A204.1 (cell line): ENCODE measurements around the gene RAB44.

Experiments
- FAIRE-seq: peaks from 2 replicates; lab custom pipeline; 2012; peaks lifted over from hg19 to GRCh38; lab: Jason Lieb, UNC

The RAB44 gene

DNA sequence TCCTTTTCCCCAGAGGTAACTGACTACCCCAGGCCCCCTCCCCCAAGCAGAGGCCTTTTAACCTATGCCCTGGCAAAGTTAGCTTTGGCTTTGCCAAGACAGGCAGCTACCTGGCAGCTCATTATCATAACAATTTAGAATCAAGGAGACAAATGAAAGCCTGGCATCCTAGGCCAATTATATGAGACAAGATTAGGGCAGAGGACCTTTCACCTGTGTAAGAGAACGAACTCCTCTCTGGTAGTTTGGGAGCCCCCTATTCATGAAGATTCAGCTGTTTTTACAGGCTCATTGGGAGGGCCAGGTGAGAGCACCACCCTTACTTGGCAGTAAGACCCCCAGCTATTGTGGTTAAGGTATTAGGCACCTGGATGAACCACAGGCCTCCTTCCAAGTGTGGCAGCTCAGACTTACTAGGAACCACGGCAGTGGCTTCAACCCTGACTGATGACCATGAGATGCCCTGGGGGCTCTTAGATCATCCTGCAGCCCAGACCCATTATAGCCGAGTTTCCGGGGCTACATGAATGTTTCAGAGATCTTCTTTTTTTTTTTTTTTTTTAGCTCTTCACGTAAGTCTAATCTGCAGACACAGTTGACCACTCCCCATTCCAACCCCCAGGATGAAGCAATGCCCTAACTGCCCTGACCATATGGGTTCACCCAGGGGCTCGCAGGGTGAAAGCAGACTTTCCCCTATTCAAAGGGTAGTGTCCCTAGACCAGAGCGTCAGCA lies 56.2 kb downstream of the RAB44 start:
- no peak for FAIRE-seq

DNA sequence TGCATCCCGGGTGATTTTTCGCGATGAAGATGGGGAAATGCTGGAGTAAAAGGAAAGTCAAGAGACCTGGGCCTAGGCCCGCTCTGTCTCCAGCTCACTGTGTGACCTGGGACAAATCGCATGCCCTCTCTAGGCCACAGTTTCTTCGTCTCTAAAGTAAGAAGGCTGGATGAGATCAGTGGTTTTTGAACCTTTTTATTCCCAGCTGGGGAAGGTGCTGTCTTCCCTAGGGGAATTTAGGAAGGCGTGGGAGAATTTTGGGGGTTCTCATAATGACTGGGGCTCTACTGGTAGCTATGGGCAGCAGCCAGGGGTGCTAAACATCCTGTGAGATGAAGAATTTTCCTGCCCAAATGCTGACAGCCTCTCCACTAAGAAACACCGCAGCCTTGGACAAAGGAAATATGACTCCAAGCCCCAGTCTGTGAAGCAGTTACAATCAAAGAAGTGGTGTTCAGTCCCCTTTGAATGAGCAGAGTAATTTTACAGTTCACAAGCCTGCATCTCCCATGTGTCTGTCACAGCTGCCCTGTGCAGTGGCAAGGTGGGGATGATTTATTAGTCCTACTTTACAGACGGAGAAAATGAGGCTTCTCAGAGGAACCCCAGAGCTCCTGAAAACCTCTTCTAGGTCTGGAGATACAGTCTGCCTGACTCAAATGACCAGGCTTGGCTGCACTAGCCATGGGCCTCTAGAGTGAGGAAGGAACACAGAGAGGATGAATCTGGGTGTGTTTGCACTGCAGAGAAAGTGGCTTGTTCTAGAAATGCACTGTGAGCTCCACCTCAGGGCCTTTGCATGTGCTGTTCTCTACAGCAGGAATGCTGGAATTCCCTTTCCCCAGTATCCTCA lies 57.2 kb downstream of the RAB44 start:
- no peak for FAIRE-seq

DNA sequence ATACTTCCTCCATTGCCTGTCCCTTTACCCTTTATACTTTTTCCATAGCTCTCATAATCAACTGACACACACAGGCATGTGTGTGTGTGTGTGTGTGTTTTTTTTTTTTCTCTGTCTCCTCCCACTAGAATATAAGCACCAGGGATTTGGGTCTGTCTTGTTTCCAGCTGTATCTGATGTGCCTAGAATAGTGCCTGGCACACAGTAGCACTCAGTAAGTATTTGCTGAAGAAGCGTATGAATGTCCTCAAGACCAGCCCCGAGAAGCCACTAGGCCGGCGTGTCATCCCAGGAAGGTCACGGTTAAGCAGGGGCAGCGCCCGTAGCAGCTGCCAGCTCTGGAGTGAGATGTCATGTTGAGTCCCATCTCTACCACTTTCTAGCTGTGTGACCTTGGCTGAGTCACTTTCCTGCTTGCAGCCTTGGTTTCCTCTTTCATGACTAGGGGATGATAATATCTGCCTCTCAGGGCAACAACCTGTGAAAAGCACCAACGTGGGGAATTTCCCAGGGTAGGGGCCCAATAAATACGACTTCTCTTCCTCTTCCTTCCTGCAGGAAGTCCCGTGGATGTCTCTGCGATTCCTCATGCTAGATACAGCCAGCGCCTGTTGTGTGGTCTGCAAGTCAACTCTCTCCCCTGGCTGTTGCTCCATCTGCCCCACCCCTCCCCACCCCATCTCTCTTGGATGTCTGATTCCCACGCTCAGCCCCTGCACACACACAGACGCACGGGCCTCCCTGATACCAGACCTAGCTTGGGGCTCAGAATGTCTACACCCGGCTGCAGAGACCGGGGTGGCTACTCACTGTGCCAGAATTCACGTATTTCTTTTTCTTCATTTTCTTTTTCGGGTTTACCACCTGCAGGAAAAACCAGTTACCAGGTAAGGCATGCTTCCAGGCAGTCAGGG lies 58.1 kb downstream of the RAB44 start:
- no peak for FAIRE-seq

DNA sequence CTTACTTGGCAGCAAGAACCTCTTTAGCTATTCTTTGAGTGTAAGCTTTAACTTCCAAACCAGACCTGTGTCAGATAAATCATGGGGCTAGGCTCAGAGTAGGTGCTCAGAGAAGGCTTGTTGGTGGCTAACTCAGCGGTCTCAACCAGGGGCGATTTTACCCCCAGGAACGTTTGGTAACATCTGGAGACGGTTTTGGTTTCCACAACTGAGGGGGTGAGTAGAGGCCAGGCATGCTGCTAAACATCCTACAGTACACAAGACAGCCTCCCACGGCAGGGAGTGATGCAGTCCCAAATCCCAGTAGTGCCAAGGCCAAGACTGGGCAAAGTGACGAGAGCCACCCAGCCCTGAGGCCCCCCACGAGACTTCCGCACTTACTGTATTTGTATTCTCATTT lies 59.2 kb downstream of the RAB44 start:
- no peak for FAIRE-seq

DNA sequence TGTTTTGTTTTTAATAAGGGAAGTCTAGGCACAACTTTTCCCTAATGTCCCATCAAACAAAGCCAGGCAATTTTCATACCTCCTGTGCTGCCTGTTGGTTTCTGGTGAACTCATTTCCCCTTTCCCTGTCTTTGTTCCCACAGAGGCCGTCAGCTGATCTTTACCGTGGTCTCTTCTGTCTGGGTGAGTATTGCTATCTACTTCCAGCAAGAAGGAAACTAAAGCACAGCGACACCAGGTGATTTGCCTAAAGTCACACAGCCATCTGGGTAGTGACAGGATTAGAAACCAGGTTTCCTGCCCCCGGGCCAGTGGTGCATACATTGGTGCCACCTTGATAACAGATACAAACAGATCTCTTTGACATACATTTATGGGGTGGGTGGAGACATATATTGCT lies 59.6 kb downstream of the RAB44 start:
- FAIRE-seq = no peak

DNA sequence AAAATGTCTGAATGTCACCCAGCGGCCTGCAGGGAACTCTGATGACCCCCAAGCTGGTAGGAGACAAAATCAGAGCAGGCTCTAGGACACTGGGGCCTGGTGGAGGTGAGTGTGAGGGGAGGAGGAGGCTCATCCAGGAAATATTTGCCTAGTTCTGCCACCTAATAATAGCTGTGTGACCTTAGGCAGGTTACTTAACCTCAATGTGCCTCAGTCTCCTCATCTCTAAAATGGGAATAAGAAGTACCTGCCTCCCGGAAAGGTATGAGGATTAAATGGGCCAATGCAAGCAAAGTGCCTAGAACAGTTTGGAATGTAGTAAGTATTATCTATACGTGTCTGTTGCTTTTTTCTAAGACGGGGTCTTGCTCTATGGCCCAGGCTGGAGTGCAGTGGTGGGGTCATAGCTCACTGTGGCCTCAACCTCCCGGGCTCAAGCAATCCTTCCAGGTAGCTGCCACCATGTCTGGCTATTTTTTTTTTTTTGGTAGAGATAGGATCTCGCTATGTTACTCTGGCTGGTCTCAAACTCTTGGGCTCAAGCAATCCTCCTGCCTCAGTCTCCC lies 60.4 kb downstream of the RAB44 start:
- no peak for FAIRE-seq

DNA sequence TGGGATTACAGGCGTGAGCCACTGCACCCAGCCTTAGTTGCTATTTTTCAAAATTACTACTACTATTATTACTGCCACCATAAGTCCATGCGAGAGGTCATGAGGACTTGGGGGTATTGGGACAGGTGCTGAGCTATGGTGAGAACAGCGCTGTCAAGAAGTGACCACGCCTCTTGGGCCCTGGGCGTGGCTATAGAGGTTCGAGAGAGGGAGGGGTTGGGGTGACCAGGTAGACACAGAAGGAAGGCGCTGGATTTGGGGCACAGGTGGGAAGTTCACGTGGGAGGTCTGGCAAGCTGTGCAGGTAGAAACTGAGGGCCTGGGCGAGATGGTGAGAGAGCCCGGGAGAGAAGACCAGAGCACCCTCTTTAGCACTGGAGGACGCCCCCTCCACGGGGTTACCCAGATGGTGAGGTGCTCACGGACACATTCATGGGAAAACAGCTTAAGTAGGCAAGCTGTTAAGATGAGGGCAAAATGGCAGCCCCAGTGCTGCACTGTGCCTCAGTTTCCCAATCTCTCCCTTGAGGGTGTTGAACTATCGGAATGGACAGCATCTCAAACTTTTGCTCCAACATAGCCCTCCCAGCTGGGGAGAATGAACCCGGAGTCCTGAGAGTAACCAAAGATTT lies 61.0 kb downstream of the RAB44 start:
- FAIRE-seq = no peak

DNA sequence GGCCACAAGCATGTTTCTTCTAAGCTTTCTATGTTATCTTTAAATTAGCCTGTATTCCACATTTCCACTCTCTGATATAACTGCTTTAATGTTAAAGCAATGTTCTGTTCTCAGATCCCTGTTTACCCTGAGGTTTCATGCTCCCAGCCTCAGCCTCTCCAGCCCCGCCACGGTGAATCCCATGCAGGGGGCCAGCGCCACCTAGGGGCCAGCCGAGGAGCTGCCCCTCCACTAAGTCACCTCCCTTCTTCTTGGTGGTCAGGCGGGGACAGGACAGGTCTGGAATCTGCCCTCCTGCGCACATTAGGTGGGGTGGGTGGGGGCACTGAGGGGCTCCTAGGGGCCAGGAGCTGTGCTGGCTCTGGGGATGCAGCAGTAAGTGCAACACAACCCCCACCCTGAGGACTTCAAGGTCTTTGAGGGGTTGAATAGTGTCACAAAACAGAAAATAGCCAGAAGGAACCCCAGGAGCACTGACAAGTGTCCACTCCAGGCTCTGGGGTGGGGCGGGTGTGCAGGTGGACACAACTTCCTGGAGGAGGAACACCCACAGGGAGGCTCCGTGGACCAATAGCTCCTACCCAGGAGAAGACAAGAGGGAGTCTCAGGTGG lies 61.6 kb downstream of the RAB44 start:
- no peak for FAIRE-seq

DNA sequence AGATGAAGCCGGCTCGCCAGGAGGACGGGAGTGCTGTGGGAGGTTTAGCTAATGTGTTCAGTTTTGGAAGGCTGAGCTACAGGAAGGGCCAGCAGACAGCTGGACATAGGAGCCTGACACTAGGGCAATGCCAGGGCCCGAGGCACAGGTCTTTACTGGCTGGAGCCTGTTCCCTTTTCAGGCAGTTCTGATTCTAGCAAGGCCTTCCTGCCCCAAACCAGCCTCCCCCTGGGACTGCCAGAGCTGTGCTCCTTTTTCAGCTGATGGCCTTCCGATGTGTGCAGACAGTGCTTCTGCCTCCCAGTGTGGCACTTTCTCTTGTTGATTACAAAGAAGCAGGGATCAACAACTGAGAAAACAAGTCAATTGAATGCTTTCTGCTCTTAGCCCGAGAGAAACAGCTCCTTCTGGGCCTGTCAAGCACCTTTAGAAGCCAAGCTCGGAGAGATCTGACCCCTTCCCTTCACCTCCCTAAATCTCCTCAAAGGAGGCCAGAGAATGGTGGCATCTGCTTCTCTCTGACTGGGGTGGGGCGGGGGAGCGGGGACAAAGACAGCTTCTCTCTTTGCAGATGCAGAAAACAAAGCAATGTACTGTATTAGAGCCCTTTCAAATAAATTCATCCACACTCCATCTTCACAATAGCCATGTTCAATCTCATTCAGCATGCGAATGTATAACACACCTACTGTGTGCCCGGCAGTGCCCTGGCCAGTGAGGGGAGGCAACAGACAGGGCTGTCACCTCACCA lies 63.2 kb downstream of the RAB44 start:
- no peak for FAIRE-seq

DNA sequence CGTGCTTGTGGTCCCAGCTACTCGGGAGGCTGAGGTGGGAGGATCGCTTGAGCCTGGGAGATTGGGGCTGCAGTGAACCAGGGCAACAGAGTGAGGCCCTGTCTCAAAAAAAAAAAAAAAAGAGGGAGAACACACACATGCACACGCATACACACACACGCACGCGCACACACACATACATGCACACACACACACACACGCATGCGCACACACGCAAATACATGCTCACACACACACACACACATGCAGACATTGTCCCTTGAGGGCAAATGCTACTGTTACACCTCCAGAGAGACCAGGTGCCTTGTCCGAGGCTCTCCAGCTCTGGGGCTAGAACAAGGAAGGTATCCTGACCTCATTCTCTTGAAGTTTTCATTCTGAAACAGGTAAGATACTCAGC lies 64.5 kb downstream of the RAB44 start:
- FAIRE-seq = no peak

DNA sequence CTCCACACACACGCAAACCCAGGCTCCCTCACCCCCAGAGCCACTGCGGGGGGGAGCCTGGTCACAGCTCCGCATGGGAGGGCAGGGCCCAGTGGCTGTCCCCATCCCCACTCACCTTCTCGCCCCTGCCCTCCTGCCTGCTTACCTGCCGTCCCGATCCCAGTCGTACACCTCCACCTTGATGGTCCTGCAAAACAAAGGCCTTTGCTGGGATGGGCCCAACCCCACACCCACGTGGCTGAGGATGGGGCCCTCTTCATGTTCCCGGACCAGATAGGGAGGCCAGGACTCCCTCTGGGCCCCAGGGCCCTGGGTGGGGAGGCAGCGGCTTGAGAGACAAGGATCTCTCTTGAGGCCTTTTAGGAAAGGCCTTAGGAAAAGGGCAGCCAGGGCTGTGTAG lies 67.6 kb downstream of the RAB44 start:
- FAIRE-seq = no peak

DNA sequence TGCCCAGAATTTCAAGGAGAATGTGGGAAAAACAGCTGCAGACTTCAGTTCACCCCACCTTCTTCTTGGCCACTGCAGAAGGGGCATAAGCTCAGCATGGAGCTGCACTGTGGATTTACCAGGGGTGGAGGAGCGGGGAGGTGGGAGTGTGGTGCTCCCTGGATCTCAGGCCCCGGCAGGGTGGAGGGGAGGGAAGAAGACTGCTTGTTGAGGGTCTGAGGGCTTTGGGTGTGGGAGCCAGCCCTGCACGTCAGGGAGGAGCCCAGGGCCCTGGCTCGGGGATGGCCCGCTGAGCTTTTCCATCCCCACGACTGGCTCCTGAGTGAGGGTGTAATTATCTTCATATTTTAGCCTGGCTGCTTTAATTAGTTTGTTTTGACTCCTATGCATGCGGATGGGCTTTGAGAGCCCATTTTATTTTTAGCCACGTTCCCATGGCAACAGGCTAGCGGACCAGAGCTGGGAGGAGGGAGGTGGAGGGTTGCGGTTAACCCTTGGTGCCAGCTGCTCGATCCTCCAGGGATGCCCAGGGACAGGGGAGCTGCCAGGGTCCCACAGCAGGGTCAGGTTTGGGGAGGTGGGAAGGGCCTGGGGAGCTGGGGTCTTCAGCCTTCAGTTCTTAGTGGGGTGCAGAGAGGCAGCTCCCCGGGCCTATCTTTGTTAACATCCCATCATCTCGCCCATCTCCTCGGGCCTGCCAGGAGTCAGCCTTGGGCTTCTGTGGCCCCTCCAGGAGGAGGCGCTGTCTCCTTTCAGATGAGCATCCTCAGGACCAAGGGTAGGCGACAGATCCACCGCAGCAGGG lies 68.2 kb downstream of the RAB44 start:
- FAIRE-seq = no peak

DNA sequence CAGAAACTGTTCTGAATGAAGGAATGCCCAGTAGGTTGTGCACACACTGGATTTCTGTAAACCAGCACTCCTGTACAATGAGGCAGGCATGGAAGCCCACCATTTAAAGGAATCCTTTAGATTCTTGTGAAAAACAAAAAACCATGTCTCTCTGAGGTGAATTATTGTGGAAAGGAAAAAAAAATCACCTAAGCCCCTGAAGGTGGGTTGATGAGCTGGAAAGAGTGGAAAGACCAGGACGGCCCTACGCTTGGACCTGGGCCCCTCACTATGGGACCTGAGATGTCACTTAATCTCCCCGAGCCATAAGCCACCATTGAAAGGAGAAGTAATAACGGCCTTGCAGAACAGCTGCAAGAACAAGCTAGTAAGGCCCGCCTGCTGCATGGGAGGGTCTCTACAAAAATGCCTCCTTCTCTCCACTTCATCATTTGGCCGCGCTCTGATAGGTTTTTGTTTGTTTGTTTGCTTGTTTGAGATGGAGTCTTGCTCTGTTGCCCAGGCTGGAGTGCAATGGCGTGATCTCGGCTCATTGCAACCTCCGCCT lies 68.8 kb downstream of the RAB44 start:
- FAIRE-seq = no peak

DNA sequence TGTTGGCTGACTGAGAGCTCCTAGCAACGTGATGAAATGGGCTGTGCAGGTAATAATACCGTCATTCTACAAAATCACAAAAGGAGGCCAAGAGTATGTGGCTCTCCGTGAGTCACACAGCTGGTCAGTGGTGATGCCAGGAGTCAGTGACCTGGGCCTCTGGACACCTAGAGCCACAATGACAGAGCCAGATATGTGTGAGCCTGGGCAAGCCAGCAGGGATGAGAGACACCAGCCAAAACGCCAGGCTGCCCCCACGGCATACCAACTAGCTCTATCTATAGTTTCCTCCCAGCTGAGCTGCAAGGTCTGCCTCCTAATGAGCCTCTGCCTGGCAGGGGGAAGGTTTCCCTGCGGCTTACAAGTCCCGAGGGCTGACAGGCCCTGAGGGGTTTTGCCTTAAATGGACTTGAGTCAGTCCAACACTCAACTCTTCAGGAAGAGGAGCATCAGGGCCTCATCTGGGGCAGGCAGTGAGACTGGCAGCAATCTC lies 71.6 kb downstream of the RAB44 start:
- no peak for FAIRE-seq

DNA sequence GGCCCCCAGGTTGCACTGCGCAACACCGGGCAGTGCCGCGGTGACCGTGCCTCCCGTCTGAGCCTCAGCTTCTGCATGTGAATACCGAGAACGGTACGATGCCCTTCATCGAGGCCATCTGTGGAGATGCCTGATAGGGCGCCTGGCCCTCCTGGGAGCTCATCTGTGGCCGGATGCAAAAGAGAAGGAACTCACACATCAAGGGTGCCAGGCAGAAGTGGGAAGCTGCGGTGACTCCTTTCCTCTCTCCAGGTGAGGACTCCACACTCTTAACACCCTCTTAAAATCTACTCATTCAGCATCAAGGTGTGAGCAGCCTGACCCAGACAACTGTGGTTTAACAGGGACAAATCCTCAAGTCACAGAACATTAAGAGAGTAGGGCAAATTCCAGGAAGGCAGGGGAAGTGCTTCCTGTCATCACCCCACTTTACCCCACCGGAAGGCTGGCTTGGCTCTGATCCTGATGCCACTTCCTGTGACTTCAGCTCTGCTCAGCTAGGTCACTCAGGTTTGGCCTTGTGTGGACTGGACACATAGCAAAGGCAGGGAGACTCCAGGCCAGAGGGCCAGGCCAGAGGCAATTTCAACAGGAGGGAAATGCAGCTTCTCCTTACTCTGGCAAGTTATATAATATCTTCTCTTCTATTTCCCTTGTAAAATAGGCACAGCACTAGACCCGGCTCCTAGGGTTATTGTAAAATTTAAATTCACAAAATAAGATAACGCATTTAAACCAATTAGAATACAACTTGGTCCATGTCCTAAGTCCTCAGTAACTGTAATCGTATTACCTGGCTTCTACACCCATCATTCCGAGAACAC lies 72.3 kb downstream of the RAB44 start:
- FAIRE-seq = no peak

DNA sequence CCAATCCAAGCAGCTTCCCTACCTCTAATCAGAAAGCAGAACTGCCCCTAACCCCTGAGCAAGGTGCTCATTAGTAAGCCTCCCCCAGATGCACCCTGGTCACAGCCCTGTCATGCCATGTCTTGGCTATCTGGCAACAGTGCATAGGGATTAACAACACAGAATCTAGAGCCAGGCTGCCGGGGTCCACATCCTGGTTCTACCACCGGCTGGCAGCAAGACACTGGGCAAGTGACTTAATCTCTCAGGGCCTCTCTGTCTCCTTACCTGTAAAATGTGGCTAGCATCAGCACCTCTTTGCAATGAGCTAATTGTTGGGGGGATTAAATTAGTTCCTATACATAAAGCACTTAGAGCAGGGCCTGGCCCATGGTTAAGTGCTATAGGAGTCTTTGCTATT lies 73.5 kb downstream of the RAB44 start:
- FAIRE-seq = no peak

DNA sequence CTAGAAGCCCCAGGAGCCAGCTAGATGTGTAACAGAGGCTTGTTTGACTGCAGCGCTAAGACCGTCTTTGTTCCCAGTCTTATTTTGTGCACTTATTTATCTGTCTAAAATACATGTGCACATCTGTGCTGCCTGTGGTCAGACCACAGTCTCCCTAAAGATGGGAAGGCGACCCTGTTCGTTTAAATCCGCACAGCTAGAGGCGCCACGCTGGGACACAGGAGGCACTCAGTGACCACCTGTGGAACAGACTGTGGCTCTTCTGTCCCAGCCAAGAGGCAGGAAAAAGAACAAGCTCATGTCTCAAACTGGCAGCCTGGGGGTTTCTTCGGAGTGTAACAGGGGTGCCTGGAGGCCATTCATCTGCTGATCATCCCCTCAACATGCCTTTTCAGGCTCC lies 74.8 kb downstream of the RAB44 start:
- no peak for FAIRE-seq

DNA sequence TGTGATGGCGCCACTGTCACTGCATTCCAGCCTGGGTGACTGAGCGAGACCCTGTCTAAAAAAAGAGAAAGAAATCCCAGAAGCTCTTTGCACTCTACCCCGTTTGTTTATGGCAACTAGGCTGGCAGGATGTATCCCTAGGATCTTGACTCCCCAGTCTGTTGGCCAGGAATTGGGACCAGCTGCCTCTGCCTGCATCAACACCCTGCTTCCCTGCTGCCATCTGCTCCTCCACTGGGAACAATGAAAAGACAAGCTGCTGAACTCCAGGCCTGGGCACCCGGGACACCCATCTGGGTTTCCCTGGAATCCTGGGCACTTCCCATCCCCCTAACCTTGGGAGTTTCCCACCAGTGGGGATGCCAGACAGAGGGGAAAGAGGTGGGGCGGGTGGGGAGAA lies 76.7 kb downstream of the RAB44 start:
- no peak for FAIRE-seq

DNA sequence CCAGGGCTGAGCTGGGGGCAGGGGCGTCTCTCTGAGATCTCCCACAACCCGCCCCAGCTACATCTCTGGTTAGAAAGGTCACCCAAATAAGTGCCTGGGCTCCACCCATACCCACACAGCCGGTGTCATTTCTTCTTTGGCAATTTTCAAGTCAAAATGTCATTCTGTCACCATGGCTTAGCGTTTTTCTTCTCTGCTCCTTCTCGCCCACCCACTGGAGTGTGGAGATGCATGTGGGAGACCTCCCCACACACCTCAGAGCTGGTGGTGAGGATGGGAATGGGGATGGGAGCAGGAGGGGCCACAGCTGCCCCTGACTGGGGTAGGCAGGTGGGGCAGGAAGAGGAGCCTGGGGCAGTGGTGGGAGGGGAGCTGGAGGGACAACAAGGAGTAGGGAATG lies 78.5 kb downstream of the RAB44 start:
- no peak for FAIRE-seq
